H1 (cell line): ENCODE results near the gene PATL2. TPM values are rescaled to one million over a fixed set of nuclear protein-coding genes. Genes with fewer than 3 reads are reported as not detected.

ENCODE experiments used
- CTCF ChIA-PET: fragments of 300-600 bp; sonication (Branson Sonifier 250); formaldehyde crosslinking; loops from one replicate; lab custom pipeline; 2021; ENCODE audit not compliant: partially characterized antibody; lab: Charles Lee
- POLR2A ChIA-PET: fragments of 300-600 bp; sonication (Branson Sonifier 250); formaldehyde crosslinking; loops from one replicate; lab custom pipeline; 2021; ENCODE audit warnings: inconsistent platforms; ENCODE audit not compliant: partially characterized antibody; lab: Charles Lee
- DNase-seq, 2 experiments: peaks; one replicate each; pipeline versions ENCODE4 v3.0.0 to v3.0.0-alpha.2; 2010 to 2022; ENCODE audit warnings: low spot score in 2 of 2, low read depth in 1 of 2, mixed read lengths in 1 of 2
- FAIRE-seq: peaks from 2 replicates; lab custom pipeline; 2011; peaks lifted over from hg19 to GRCh38; lab: Jason Lieb, UNC
- H2AFZ ChIP-seq: 2 replicates; pipeline ENCODE4 v1.8.1; 2012; ENCODE audit warnings: low read length, inconsistent platforms
- H2AK5ac ChIP-seq: 2 replicates; pipeline ENCODE4 v1.6.1; 2013; ENCODE audit warnings: low read depth, low read length
- H2BK120ac ChIP-seq: replicated peaks from 2 replicates; pipeline ENCODE3; 2013; ENCODE audit warnings: low read depth, low read length, inconsistent platforms
- H2BK12ac ChIP-seq: 2 replicates; pipeline ENCODE4 v1.6.1; 2013; ENCODE audit warnings: low read depth, low read length
- H2BK15ac ChIP-seq: 2 replicates; pipeline ENCODE4 v1.6.1; 2013; ENCODE audit warnings: low read length
- H2BK20ac ChIP-seq: 2 replicates; pipeline ENCODE4 v1.6.1; 2013; ENCODE audit warnings: low read length
- H2BK5ac ChIP-seq: 2 replicates; pipeline ENCODE4 v1.6.1; 2013; ENCODE audit warnings: low read depth, low read length
- H3K14ac ChIP-seq: 2 replicates; pipeline ENCODE4 v1.6.1; 2013; ENCODE audit warnings: inconsistent platforms; ENCODE audit not compliant: insufficient read length
- H3K18ac ChIP-seq: 2 replicates; pipeline ENCODE4 v1.6.1; 2013; ENCODE audit warnings: low read length; ENCODE audit errors: extremely low read depth
- H3K23ac ChIP-seq: 2 replicates; pipeline ENCODE4 v1.6.1; 2013; ENCODE audit warnings: inconsistent platforms; ENCODE audit not compliant: insufficient read length
- H3K23me2 ChIP-seq: 2 replicates; pipeline ENCODE4 v1.6.1; 2013; ENCODE audit warnings: low read depth, low read length
- H3K27ac ChIP-seq: 2 replicates; pipeline ENCODE4 v1.6.1; 2011; ENCODE audit warnings: low read depth, low read length, inconsistent platforms
- H3K27me3 ChIP-seq, 4 experiments: replicated peaks in 1 of 4; 1 replicate in 1 of 4; 2 replicates in 3 of 4; pipeline versions ENCODE4 v1.6.1 to v1.8.1; 2011 to 2013; ENCODE audit warnings: low read length in 3 of 4, mild to moderate bottlenecking in 3 of 4, inconsistent platforms in 2 of 4, mixed read lengths in 2 of 4, moderate library complexity in 1 of 4; ENCODE audit not compliant: control insufficient read depth in 3 of 4, insufficient read depth in 3 of 4; ENCODE audit errors: extremely low read depth in 1 of 4
- H3K36me3 ChIP-seq, 4 experiments: 2 replicates each; pipeline versions ENCODE4 v1.6.1 to v1.8.1; 2011 to 2013; ENCODE audit warnings: mild to moderate bottlenecking in 4 of 4, low read length in 3 of 4, moderate library complexity in 2 of 4, control low read depth in 1 of 4, inconsistent platforms in 1 of 4; ENCODE audit not compliant: insufficient read depth in 4 of 4, control insufficient read depth in 2 of 4
- H3K4ac ChIP-seq: replicated peaks from 2 replicates; pipeline ENCODE3; 2013; ENCODE audit warnings: low read length, low read depth, mixed read lengths, inconsistent platforms; ENCODE audit not compliant: insufficient read length
- H3K4me1 ChIP-seq, 4 experiments: replicated peaks in 1 of 4; 1 replicate in 1 of 4; 2 replicates in 3 of 4; pipeline versions ENCODE4 v1.6.1 to v1.8.1; 2011 to 2013; ENCODE audit warnings: low read length in 3 of 4, inconsistent platforms in 2 of 4, mixed read lengths in 1 of 4; ENCODE audit not compliant: insufficient read depth in 4 of 4, control insufficient read depth in 3 of 4
- H3K4me2 ChIP-seq, 2 experiments: 2 replicates each; pipeline versions ENCODE4 v1.6.1 to v1.8.1; 2011 to 2013; ENCODE audit warnings: low read depth in 2 of 2, low read length in 2 of 2, control low read depth in 1 of 2, inconsistent platforms in 1 of 2, mild to moderate bottlenecking in 1 of 2; ENCODE audit not compliant: insufficient read depth in 1 of 2
- H3K4me3 ChIP-seq, 4 experiments: fragments of 200-600, 300-600 bp in 1 of 4; sonication (generic), shearing (Covaris generic), sonication (Bioruptor Twin) in 1 of 4; 2 replicates each; pipeline versions ENCODE4 v1.5.1 to v1.8.1; 2011 to 2016; ENCODE audit warnings: low read length in 4 of 4, low read depth in 3 of 4, control low read depth in 2 of 4, inconsistent platforms in 2 of 4, mild to moderate bottlenecking in 2 of 4, mixed read lengths in 1 of 4, moderate library complexity in 1 of 4; ENCODE audit not compliant: insufficient read depth in 2 of 4; ENCODE audit errors: extremely low read depth in 1 of 4
- H3K56ac ChIP-seq: replicated peaks from 2 replicates; pipeline ENCODE3; 2013; ENCODE audit warnings: low read depth, mild to moderate bottlenecking, mixed read lengths, low read length, inconsistent platforms; ENCODE audit not compliant: insufficient read length
- H3K79me1 ChIP-seq: 2 replicates; pipeline ENCODE4 v1.6.1; 2013; ENCODE audit warnings: low read depth, low read length, control low read depth
- H3K79me2 ChIP-seq, 2 experiments: 2 replicates each; pipeline versions ENCODE4 v1.6.1 to v1.8.1; 2012 to 2013; ENCODE audit warnings: low read length in 2 of 2, mild to moderate bottlenecking in 2 of 2, inconsistent platforms in 1 of 2; ENCODE audit not compliant: insufficient read depth in 2 of 2, control insufficient read depth in 1 of 2
- H3K9ac ChIP-seq, 4 experiments: replicated peaks in 1 of 4; 1 replicate in 1 of 4; 2 replicates in 3 of 4; pipeline versions ENCODE4 v1.6.1 to v1.8.1; 2011 to 2013; ENCODE audit warnings: low read depth in 3 of 4, low read length in 3 of 4, control low read depth in 2 of 4, mild to moderate bottlenecking in 2 of 4, moderate library complexity in 2 of 4, inconsistent platforms in 1 of 4; ENCODE audit errors: extremely low read depth in 1 of 4
- H3K9me3 ChIP-seq, 2 experiments: 2 replicates each; pipeline versions ENCODE4 v1.6.1 to v1.8.1; 2012 to 2013; ENCODE audit warnings: mild to moderate bottlenecking in 2 of 2, moderate library complexity in 2 of 2, control low read depth in 1 of 2, inconsistent platforms in 1 of 2, low read depth in 1 of 2, low read length in 1 of 2, mixed read lengths in 1 of 2; ENCODE audit not compliant: insufficient read depth in 2 of 2
- H4K20me1 ChIP-seq, 2 experiments: replicated peaks in 1 of 2; 2 replicates each; pipeline versions ENCODE3 to v1.8.1; 2011 to 2013; ENCODE audit warnings: inconsistent platforms in 2 of 2, low read length in 2 of 2, mild to moderate bottlenecking in 1 of 2; ENCODE audit not compliant: insufficient read depth in 2 of 2, control insufficient read depth in 1 of 2
- H4K5ac ChIP-seq: 2 replicates; pipeline ENCODE4 v1.6.1; 2013; ENCODE audit warnings: low read length, low read depth, mixed read lengths, inconsistent platforms; ENCODE audit not compliant: insufficient read length
- H4K8ac ChIP-seq: 2 replicates; pipeline ENCODE4 v1.8.0; 2013; ENCODE audit warnings: mild to moderate bottlenecking, moderate library complexity, low read length, inconsistent platforms; ENCODE audit not compliant: insufficient read depth; ENCODE audit errors: extremely low read depth
- H4K91ac ChIP-seq: replicated peaks from 2 replicates; pipeline ENCODE3; 2013; ENCODE audit warnings: low read length, mixed read lengths, inconsistent platforms; ENCODE audit not compliant: insufficient read length
- ASH2L ChIP-seq: fragments of 200-600, 300-600 bp; sonication (generic); IDR thresholded peaks from one replicate; pipeline ENCODE4 v1.7.1; 2017; ENCODE audit warnings: low read length
- ATF3 ChIP-seq: IDR thresholded peaks from 2 replicates; pipeline ENCODE4 v1.6.1; 2011; ENCODE audit warnings: low read depth, mild to moderate bottlenecking, low read length; ENCODE audit not compliant: insufficient read depth
- CBX8 ChIP-seq: fragments of 300-800, 300-1000 bp; sonication (generic); IDR thresholded peaks from 2 replicates; pipeline ENCODE4 v1.7.1; 2016; ENCODE audit warnings: low read depth, low read length, borderline replicate concordance
- CHD1 ChIP-seq: IDR thresholded peaks from 2 replicates; pipeline ENCODE4 v1.6.1; 2012; ENCODE audit warnings: low read depth, low read length, improper control_type of control experiment
- PHF8 ChIP-seq: fragments of 200-600 bp; sonication (generic); conservative IDR thresholded peaks from 2 replicates; pipeline ENCODE4 v1.7.1; 2012; ENCODE audit warnings: low read depth, mild to moderate bottlenecking, inconsistent platforms, low read length, moderate library complexity
- RXRA ChIP-seq: IDR thresholded peaks from 2 replicates; pipeline ENCODE4 v1.6.1; 2011; ENCODE audit warnings: low read depth, mild to moderate bottlenecking, low read length, moderate library complexity; ENCODE audit not compliant: insufficient read depth
- SIRT6 ChIP-seq: IDR thresholded peaks from one replicate; pipeline ENCODE4 v1.7.1; 2012; ENCODE audit warnings: low read length, inconsistent platforms
- SRF ChIP-seq: IDR thresholded peaks from 2 replicates; pipeline ENCODE4 v1.6.1; 2011; ENCODE audit warnings: mild to moderate bottlenecking, low read depth, low read length, moderate library complexity
- WGBS, 2 experiments: shearing (Covaris generic) in 1 of 2; methylation state at CpG; one replicate each; pipeline versions ENCODE4 v1.1.6 to v1.1.7; 2013 to 2015; ENCODE audit warnings: low lambda C conversion rate in 2 of 2, mixed read lengths in 2 of 2, inconsistent platforms in 1 of 2, low coverage in 1 of 2, missing lambda C conversion rate in 1 of 2; ENCODE audit not compliant: insufficient replicate concordance in 2 of 2, insufficient coverage in 1 of 2, insufficient read length in 1 of 2; ENCODE audit errors: extremely low coverage in 1 of 2, missing lambda C conversion rate in 1 of 2; 5-methylcytosine and 5-hydroxymethylcytosine counted together
- polyA plus RNA-seq, 7 experiments: library from polyadenylated mRNA; depleted of rRNA in 3 of 7; stranded (reverse) in 5 of 7; unstranded in 2 of 7; fragments of >200 nt in 5 of 7; fragments of 200-250 nt in 2 of 7; gene quantifications; 1 replicate in 5 of 7; 2 replicates in 1 of 7; 4 replicates in 1 of 7; pipeline versions ENCODE4 v1.2.1 to v1.2.3, GENCODE V29; 2011 to 2013; ENCODE audit warnings: missing spikeins in 2 of 7, mixed read lengths in 2 of 7
- total RNA-seq: library from RNA; stranded (reverse); fragmentation: NEBNext Ultra II Directional; extraction: Animal tissue kit (Norgen Biotek cat#: 25700); gene quantifications from 2 replicates; pipeline ENCODE4 v1.2.1, GENCODE V29; 2021
- TF ChIP-seq, protein P1 (sequence below): IDR thresholded peaks from 2 replicates; pipeline ENCODE4 v1.6.1; 2012; ENCODE audit warnings: inconsistent platforms

The PATL2 gene
- total and polyA plus RNA-seq, 2 of the 8 experiments (the other 6 are each of a cell fraction or from before 2014, with no cell fraction given), result 0.65 to 1.3 TPM

DNA sequence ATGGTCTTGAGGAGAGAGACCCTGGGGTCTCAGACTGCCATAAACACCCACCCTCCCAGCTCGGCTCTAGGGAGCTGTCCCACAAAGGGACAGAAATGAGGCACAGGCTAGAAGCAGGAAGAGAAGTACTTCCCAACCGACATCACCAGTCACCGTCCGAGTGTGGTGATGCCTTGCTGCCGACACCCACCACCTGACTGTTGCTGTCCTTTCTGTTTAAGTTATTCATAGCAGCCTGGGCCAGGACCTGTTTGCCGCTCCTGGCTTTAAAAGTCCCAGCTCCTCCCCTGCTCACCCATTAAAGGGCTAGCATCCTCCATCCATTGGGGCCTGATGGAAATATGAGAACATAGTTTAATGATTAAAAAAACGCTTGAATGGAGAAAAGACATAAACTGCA, 34.4 kb downstream of the PATL2 start:
- Histone ChIP-seq H2BK5ac (no peak overlapping the region), H4K91ac (no peak overlapping the region), H2AK5ac (no peak overlapping the region), H3K9me3 (no peaks in the 10 kb centered on the region), H3K27me3 (no peaks in the 10 kb centered on the region), H3K4me2 (no peak overlapping the region), H3K79me2 (no peaks in the 10 kb centered on the region), H4K20me1 (no peaks in the 10 kb centered on the region), H3K79me1 (no peaks in the 10 kb centered on the region), H3K4ac (no peak overlapping the region), H3K23me2 (no peaks in the 10 kb centered on the region), H3K27ac (no peak overlapping the region), H3K23ac (no peak overlapping the region), H4K8ac (no peak overlapping the region), H3K36me3 (no peaks in the 10 kb centered on the region), H2BK12ac (no peak overlapping the region), H3K14ac (no peak overlapping the region), H3K18ac (no peak overlapping the region), H2AFZ (0 out of 2 replicates have a peak overlapping the region, but pooled peaks have one; percentile 10), H4K5ac (no peak overlapping the region), H2BK20ac (no peak overlapping the region), H2BK120ac (no peak overlapping the region), H2BK15ac (no peak overlapping the region; the same call in 1 of the 2 replicates), H3K9ac (no peak overlapping the region), H3K4me1 (no peaks in the 10 kb centered on the region), H3K56ac (no peak overlapping the region), H3K4me3 (no peak overlapping the region)
- CTCF ChIA-PET, result interaction anchor here (1.6 to 2.4 kb wide), 3 partner anchors 12 to 175 kb away, joined by 3 to 17 read pairs (median 7); partner anchors contain the start of genes SPG11 and TRIM69
- FAIRE-seq, result no peak
- WGBS, 2 experiments, result 87% methylated on average over 7 of the region's 7 CpGs; no CpG with 5 or more reads in 1 of the 2 experiments
- DNase-seq, result no peak
- TF ChIP-seq SRF, result no peak
- no peak for TF ChIP-seq SIRT6
- no peak for TF ChIP-seq PHF8
- no peak for TF ChIP-seq RXRA
- no peak for TF ChIP-seq ASH2L
- no peak for TF ChIP-seq ATF3
- no peak for TF ChIP-seq CHD1
- TF ChIP-seq, protein P1, sequence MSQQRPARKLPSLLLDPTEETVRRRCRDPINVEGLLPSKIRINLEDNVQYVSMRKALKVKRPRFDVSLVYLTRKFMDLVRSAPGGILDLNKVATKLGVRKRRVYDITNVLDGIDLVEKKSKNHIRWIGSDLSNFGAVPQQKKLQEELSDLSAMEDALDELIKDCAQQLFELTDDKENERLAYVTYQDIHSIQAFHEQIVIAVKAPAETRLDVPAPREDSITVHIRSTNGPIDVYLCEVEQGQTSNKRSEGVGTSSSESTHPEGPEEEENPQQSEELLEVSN, result no peak
- no peak for TF ChIP-seq CBX8
- POLR2A ChIA-PET, result interaction anchor here (1.5 to 1.7 kb wide), 2 partner anchors 10 to 13 kb away, joined by 5 to 6 read pairs; partner anchors contain the start of gene SPG11
